Measurements from ENCODE around the gene RERE.

The RERE gene

DNA sequence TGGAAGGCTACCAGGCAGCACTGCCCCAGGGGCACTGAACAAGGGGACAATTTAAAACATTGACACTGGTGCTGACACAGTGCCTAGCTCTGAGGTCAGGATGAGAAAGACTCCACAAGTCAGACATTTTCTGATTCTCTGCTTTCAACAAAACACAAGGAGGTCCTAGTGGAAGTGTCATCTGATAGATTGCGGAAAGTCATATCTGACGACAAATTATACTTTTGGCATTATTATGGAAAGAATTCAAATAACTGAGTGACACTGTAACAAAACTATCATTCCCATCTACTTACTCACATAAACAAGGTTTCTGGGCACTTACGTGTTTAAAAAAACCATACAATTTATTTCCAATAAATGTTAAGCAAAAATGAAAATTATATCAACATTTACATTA is 376.0 kb downstream of the RERE start:
- Histone ChIP-seq H3K4me1 (ENCODE audit: control insufficient read depth in 1 of 2, insufficient read depth in 1 of 2, low read depth in 1 of 2, low read length in 1 of 2) (peaks cover 17 to 22% of the 10 kb centered on the region in 2 experiments), H3K9me3 (no peaks in the 10 kb centered on the region), H3K36me3 (no peaks in the 10 kb centered on the region), H3K4me3 (ENCODE audit: low read depth in 1 of 2, low read length in 1 of 2) (no peak overlapping the region), H3K27ac (no peak overlapping the region), H3K27me3 (no peaks in the 10 kb centered on the region)
- TF ChIP-seq, protein P1, sequence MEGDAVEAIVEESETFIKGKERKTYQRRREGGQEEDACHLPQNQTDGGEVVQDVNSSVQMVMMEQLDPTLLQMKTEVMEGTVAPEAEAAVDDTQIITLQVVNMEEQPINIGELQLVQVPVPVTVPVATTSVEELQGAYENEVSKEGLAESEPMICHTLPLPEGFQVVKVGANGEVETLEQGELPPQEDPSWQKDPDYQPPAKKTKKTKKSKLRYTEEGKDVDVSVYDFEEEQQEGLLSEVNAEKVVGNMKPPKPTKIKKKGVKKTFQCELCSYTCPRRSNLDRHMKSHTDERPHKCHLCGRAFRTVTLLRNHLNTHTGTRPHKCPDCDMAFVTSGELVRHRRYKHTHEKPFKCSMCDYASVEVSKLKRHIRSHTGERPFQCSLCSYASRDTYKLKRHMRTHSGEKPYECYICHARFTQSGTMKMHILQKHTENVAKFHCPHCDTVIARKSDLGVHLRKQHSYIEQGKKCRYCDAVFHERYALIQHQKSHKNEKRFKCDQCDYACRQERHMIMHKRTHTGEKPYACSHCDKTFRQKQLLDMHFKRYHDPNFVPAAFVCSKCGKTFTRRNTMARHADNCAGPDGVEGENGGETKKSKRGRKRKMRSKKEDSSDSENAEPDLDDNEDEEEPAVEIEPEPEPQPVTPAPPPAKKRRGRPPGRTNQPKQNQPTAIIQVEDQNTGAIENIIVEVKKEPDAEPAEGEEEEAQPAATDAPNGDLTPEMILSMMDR (IDR thresholded peaks at IDR 0.05) = no peak

DNA sequence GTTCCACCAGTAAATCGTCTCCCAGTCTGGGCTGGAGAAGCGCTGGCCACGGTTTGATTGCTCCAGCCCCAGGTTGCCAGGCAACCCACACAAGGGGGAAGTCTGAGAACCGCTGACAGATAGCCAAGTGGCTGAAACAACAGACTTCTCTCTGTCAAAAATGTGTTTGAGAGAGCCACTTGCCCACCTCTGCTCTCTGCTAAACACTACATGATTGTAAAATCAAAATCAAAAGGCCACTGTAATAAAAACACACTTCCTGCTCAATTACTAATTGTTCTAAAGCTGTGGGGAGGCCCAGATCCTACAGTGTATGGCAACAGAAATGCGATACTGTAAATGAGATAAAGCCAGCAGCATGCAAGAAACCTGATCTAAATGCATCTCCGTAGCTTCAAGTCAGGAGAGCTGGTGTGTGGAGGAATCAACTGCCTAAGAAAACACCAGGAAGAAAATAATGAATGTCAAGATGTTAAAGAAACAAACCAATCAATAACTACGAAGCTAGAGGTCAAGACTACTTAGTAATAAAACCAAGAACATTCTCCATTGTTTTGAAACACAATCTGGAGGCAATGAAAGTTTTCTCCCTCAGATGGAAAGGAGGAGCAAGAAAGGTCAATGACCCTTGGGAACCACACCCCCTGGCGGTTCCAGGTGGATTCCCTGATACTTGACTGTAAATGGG is 378.3 kb downstream of the RERE start:
- H3K4me3 ChIP-seq (ENCODE audit: low read depth in 1 of 2, low read length in 1 of 2) = peak overlapping the region; percentile 22 to 25
- peaks cover 17 to 22% of the 10 kb centered on the region in 2 experiments for H3K4me1 ChIP-seq (ENCODE audit: control insufficient read depth in 1 of 2, insufficient read depth in 1 of 2, low read depth in 1 of 2, low read length in 1 of 2)
- H3K36me3 ChIP-seq = no peaks in the 10 kb centered on the region
- H3K27ac ChIP-seq = peak overlapping the region; percentile 85
- TF ChIP-seq, protein P1 (IDR thresholded peaks at IDR 0.05) = no peak
- no peaks in the 10 kb centered on the region for H3K9me3 ChIP-seq
- no peaks in the 10 kb centered on the region for H3K27me3 ChIP-seq

DNA sequence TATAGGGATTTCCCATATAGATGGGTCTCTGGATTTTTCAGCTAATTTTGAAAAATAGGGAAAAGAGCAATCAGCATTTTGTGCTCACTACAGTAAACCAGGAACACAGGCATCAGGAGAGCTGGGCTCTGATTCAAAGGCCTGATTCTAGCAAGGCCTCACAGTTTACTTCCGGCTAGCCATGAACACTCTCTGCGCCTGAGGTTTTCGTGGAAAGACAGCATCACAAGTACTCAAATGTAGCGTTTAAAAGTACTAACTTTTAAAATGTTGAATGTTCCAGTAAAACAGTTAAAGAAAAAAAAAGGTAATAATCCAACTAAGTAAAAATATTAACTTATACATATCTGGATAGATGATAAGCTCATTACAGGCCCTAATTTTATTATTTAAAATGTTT is 379.0 kb downstream of the RERE start:
- Histone ChIP-seq H3K4me3 (ENCODE audit: low read depth in 1 of 2, low read length in 1 of 2) (peak overlapping the region in 1 of 2 experiments; percentile 25), H3K27me3 (no peaks in the 10 kb centered on the region), H3K27ac (peak overlapping the region; percentile 85), H3K4me1 (ENCODE audit: control insufficient read depth in 1 of 2, insufficient read depth in 1 of 2, low read depth in 1 of 2, low read length in 1 of 2) (peaks cover 17 to 22% of the 10 kb centered on the region in 2 experiments), H3K36me3 (no peaks in the 10 kb centered on the region), H3K9me3 (no peaks in the 10 kb centered on the region)
- TF ChIP-seq, protein P1 (IDR thresholded peaks at IDR 0.05) = no peak

DNA sequence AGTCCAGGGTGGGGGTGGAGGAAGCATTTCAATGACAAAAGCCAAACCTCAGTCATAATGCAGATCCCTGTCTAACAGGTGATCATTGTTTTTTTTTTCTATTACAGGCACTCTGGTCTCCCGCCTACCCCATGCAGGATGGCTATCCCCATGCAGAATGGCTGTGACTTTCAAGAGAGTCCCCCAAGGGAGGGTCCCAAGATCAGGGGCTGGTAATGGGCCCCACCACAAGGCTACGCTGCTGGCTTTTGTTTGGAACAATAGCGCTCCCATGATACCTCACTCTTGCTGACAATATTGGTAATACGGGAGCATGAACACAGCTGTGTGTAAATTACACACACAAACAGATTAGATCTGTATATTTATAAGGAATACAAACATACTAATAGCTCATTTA is 380.1 kb downstream of the RERE start:
- Histone ChIP-seq H3K36me3 (no peaks in the 10 kb centered on the region), H3K27me3 (no peaks in the 10 kb centered on the region), H3K4me3 (ENCODE audit: low read depth in 1 of 2, low read length in 1 of 2) (no peak overlapping the region), H3K27ac (no peak overlapping the region), H3K4me1 (ENCODE audit: control insufficient read depth in 1 of 2, insufficient read depth in 1 of 2, low read depth in 1 of 2, low read length in 1 of 2) (peaks cover 18 to 23% of the 10 kb centered on the region in 2 experiments), H3K9me3 (no peaks in the 10 kb centered on the region)
- TF ChIP-seq, protein P1 (IDR thresholded peaks at IDR 0.05) = no peak

DNA sequence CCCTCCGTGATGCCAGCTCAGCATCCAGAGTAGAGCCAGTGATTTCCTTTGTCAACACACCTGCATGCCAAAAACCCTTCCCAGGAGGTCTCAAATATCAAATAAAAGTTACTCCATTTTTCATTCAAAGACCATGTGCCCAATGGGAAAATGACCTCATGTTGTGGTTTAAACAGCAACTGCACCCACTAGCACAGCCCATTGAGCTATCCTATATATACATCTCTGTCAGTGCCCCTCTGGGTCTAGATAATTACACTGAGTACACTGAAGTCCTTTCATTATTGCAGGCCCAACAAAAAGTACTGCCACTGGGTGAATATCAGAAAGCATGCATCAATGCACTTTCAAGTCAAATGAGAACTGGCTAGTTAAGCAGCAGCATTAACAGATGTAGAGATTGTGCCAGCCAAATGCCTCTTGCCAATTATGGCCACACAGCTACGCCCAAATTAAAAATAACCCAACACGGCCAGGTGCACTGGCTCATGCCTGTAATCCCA is 381.8 kb downstream of the RERE start:
- Histone ChIP-seq H3K27me3 (no peaks in the 10 kb centered on the region), H3K36me3 (no peaks in the 10 kb centered on the region), H3K9me3 (no peaks in the 10 kb centered on the region), H3K27ac (no peak overlapping the region), H3K4me1 (ENCODE audit: control insufficient read depth in 1 of 2, insufficient read depth in 1 of 2, low read depth in 1 of 2, low read length in 1 of 2) (peaks cover 35 to 39% of the 10 kb centered on the region in 2 experiments), H3K4me3 (ENCODE audit: low read depth in 1 of 2, low read length in 1 of 2) (no peak overlapping the region)
- TF ChIP-seq, protein P1 (IDR thresholded peaks at IDR 0.05) = no peak

All from neutrophil (primary cell).